ENCODE results near the gene LECT2. TPM values are rescaled to one million over a fixed set of nuclear protein-coding genes. Genes with fewer than 3 reads are reported as not detected.

The LECT2 gene
- total and polyA plus RNA-seq, 10 of the 15 experiments (the other 5 are each of a cell fraction or from before 2014, with no cell fraction given) = not detected

- TF ChIP-seq RB1 (IDR thresholded peaks at IDR 0.05; ENCODE audit: borderline replicate concordance) (no peak), MTA2 (IDR thresholded peaks at IDR 0.05; ENCODE audit: low read depth) (no peak), ZBTB11 (CRISPR knock-in tag; IDR thresholded peaks at IDR 0.05) (no peak), YY1 (IDR thresholded peaks at IDR 0.05; ENCODE audit: low read depth, low read length) (no peak), ZNF217 (IDR thresholded peaks at IDR 0.05) (no peak), KAT2A (conservative IDR thresholded peaks at IDR 0.05; ENCODE audit: control insufficient read depth, low read depth, low read length) (no peak), RELA (IDR thresholded peaks at IDR 0.05; ENCODE audit: borderline replicate concordance, partially characterized antibody) (no peak)
Measured at GRCh38 chr5:135915466-135916001, 39.2 kb downstream of the LECT2 start (continued).

GRCh38 chr5:135913713-135914626 lies 40.8 kb downstream of the LECT2 start:
- no peak overlapping the region for H3K4me2 ChIP-seq (ENCODE audit: control insufficient read depth, insufficient read depth)
- H3K4me1 ChIP-seq (ENCODE audit: control insufficient read depth, insufficient read depth, low read length) = no peaks in the 10 kb centered on the region
- ChIA-PET SMC1A (ENCODE audit: uncharacterized antibody, unreplicated experiment) (interaction anchor here (1.0 kb wide), 1 partner anchor 23 kb away, joined by 3 read pairs; no protein-coding TSS in a partner anchor), RAD21 (ENCODE audit: unreplicated experiment) (no interaction called here), CTCF (no interaction called here), POLR2A (no interaction called here)
- BruUV-seq (replicated peaks) = no TSS peak
- H3K27ac ChIP-seq (ENCODE audit: control insufficient read depth, insufficient read depth) = no peak overlapping the region
- H3K79me2 ChIP-seq (ENCODE audit: control insufficient read depth, insufficient read depth, low read length) = no peaks in the 10 kb centered on the region
- H2AFZ ChIP-seq (ENCODE audit: control insufficient read depth, low read depth, low read length) = no peak overlapping the region
- DNase-seq (ENCODE audit: low read depth, low spot score) (no peak), ATAC-seq (no peak), FAIRE-seq (no peak)
- peaks cover 0 to 2% of the 10 kb centered on the region in 2 experiments; a peak in 3 of 4 replicates for H3K27me3 ChIP-seq (replicated peaks in 1 of 2; ENCODE audit: control insufficient read depth in 2 of 2, insufficient read depth in 2 of 2, low read length in 1 of 2)
- no peak overlapping the region for H3K9ac ChIP-seq (ENCODE audit: control insufficient read depth, insufficient read depth, low read length)
- H3K36me3 ChIP-seq (ENCODE audit: control insufficient read depth in 2 of 2, insufficient read depth in 2 of 2, low read length in 1 of 2) = no peaks in the 10 kb centered on the region
- no peaks in the 10 kb centered on the region for H3K9me3 ChIP-seq (replicated peaks; ENCODE audit: control insufficient read depth, insufficient read depth, low read length)
- intact Hi-C loops (cut with micrococcal nuclease; ENCODE audit: unreplicated experiment) = no loop called here
- in situ Hi-C loops (cut with MboI) = no loop called here
- H4K20me1 ChIP-seq (ENCODE audit: control insufficient read depth, insufficient read depth) = no peaks in the 10 kb centered on the region
- H3K4me3 ChIP-seq = no peak overlapping the region
- WGBS (ENCODE audit: insufficient coverage, insufficient replicate concordance, low lambda C conversion rate, missing lambda C conversion rate) = 0% methylated on average over 4 of the region's 4 CpGs
- TF ChIP-seq IRF3 (IDR thresholded peaks at IDR 0.05) (no peak), NFXL1 (IDR thresholded peaks at IDR 0.05; ENCODE audit: borderline replicate concordance) (no peak), ATF7 (IDR thresholded peaks at IDR 0.05; ENCODE audit: low read depth) (no peak), ZNF687 (IDR thresholded peaks at IDR 0.05) (no peak), SIX5 (IDR thresholded peaks at IDR 0.05; ENCODE audit: low read depth, low read length, severe bottlenecking) (no peak), BMI1 (IDR thresholded peaks at IDR 0.05; ENCODE audit: borderline replicate concordance) (peak; percentile 64; the same call in 1 of the 2 replicates)
